HCT116 (cell line): ENCODE results near the gene TRAF5. TPM values are rescaled to one million over a fixed set of nuclear protein-coding genes. Genes with fewer than 3 reads are reported as not detected.

Experiments
- ATAC-seq: fragments of 200-7000 bp; cut with Tn5 transposase; 2 replicates; pipeline ENCODE4 v1.9.1; 2020; ENCODE audit warnings: mild to moderate bottlenecking, moderate library complexity
- BruUV-seq: library from RNA; stranded (reverse); fragments of 400-500 nt; replicated peaks from 2 replicates; lab custom pipeline; 2021; lab: Mats Ljungman, UMichigan
- CTCF ChIA-PET: fragments of 300-600 bp; sonication (Branson Sonifier 250); formaldehyde crosslinking; loops from one replicate; lab custom pipeline; 2021; ENCODE audit warnings: antibody characterized with exemption; lab: Charles Lee
- POLR2A ChIA-PET: fragments of 300-600, 350-600 bp; sonication (Branson Sonifier 250); formaldehyde crosslinking; loops from one replicate; lab custom pipeline; 2021; ENCODE audit warnings: antibody characterized with exemption; lab: Charles Lee
- RAD21 ChIA-PET, 2 experiments: fragments of 300-600 bp; sonication (Branson Sonifier 250); formaldehyde crosslinking; loops; one replicate each; lab custom pipeline; 2023; ENCODE audit warnings: low total read pairs in 2 of 2; ENCODE audit not compliant: uncharacterized antibody in 2 of 2, unreplicated experiment in 2 of 2, low non-redundant PET in 1 of 2; lab: Charles Lee
- DNase-seq: peaks from one replicate; pipeline ENCODE4 v3.0.0-alpha.2; 2010; ENCODE audit warnings: low read depth, low spot score
- H2AFZ ChIP-seq: fragments of 200-600 bp; shearing (Covaris generic), sonication (generic); 2 replicates; pipeline ENCODE4 v1.6.1; 2017; ENCODE audit warnings: low read depth, mixed run types, mixed read lengths, antibody characterized with exemption, low read length; ENCODE audit not compliant: poor library complexity, severe bottlenecking
- H3K27ac ChIP-seq: 2 replicates; pipeline ENCODE4 v1.5.1; 2012; ENCODE audit warnings: low read depth, low read length
- H3K27me3 ChIP-seq: fragments of 200-600 bp; sonication (generic); 2 replicates; pipeline ENCODE4 v1.6.1; 2016; ENCODE audit warnings: mixed run types, low read length, mixed read lengths; ENCODE audit not compliant: insufficient read depth
- H3K36me3 ChIP-seq, 2 experiments: fragments of 200-500 bp in 1 of 2; fragments of 200-600 bp in 1 of 2; sonication (Bioruptor generic) in 1 of 2; sonication (generic) in 1 of 2; 2 replicates each; pipeline versions ENCODE4 v1.5.1 to v1.6.1; 2014 to 2016; ENCODE audit warnings: low read length in 2 of 2, inconsistent platforms in 1 of 2, mixed read lengths in 1 of 2, mixed run types in 1 of 2; ENCODE audit not compliant: insufficient read depth in 2 of 2, control insufficient read depth in 1 of 2
- H3K4me1 ChIP-seq, 2 experiments: fragments of 200-600 bp in 1 of 2; sonication (generic) in 1 of 2; 2 replicates each; pipeline versions ENCODE4 v1.5.1 to v1.6.1; 2012 to 2017; ENCODE audit warnings: low read length in 2 of 2, inconsistent platforms in 1 of 2, mild to moderate bottlenecking in 1 of 2, mixed read lengths in 1 of 2, mixed run types in 1 of 2, moderate library complexity in 1 of 2; ENCODE audit not compliant: insufficient read depth in 2 of 2, control insufficient read depth in 1 of 2
- H3K4me2 ChIP-seq: fragments of 200-600 bp; sonication (generic); 2 replicates; pipeline ENCODE4 v1.6.1; 2017; ENCODE audit warnings: mixed run types, low read length, mixed read lengths
- H3K4me3 ChIP-seq, 2 experiments: fragments of 200-600 bp in 1 of 2; sonication (generic) in 1 of 2; replicated peaks in 1 of 2; 2 replicates each; pipeline ENCODE4 v1.5.1; 2011 to 2016; ENCODE audit warnings: low read length in 2 of 2, control low read depth in 1 of 2, low read depth in 1 of 2, mild to moderate bottlenecking in 1 of 2, mixed read lengths in 1 of 2, mixed run types in 1 of 2
- H3K79me2 ChIP-seq: fragments of 200-600 bp; sonication (generic); 2 replicates; pipeline ENCODE4 v1.6.1; 2017; ENCODE audit warnings: mild to moderate bottlenecking, mixed run types, low read length, moderate library complexity, mixed read lengths; ENCODE audit not compliant: insufficient read depth
- H3K9ac ChIP-seq: fragments of 200-600 bp; sonication (generic); 2 replicates; pipeline ENCODE4 v1.6.1; 2016; ENCODE audit warnings: low read length, mixed read lengths
- H3K9me2 ChIP-seq: fragments of 200-600 bp; sonication (generic), shearing (Covaris generic); 2 replicates; pipeline ENCODE4 v1.6.1; 2017; ENCODE audit warnings: mixed run types, mild to moderate bottlenecking, moderate library complexity; ENCODE audit not compliant: insufficient read depth
- H3K9me3 ChIP-seq, 2 experiments: fragments of 200-500 bp in 1 of 2; fragments of 200-600 bp in 1 of 2; sonication (Bioruptor generic) in 1 of 2; sonication (generic) in 1 of 2; 2 replicates each; pipeline ENCODE4 v1.6.1; 2014 to 2017; ENCODE audit warnings: low read length in 2 of 2, mixed read lengths in 2 of 2, inconsistent platforms in 1 of 2, low read depth in 1 of 2, mild to moderate bottlenecking in 1 of 2, mixed run types in 1 of 2, moderate library complexity in 1 of 2; ENCODE audit not compliant: control insufficient read depth in 1 of 2, insufficient read depth in 1 of 2
- H4K20me1 ChIP-seq: fragments of 200-600 bp; sonication (generic), shearing (Covaris generic); 2 replicates; pipeline ENCODE4 v1.6.1; 2017; ENCODE audit warnings: mixed run types, mild to moderate bottlenecking, moderate library complexity; ENCODE audit not compliant: insufficient read depth
- CBX3 ChIP-seq: IDR thresholded peaks from 2 replicates; pipeline ENCODE4 v1.6.1; 2012; ENCODE audit warnings: low read depth
- CEBPB ChIP-seq: IDR thresholded peaks from 2 replicates; pipeline ENCODE4 v1.6.1; 2012; ENCODE audit warnings: low read depth
- CTCF ChIP-seq, 3 experiments: fragments of 200-600 bp in 1 of 3; sonication (generic) in 1 of 3; IDR thresholded peaks in 2 of 3; conservative IDR thresholded peaks in 1 of 3; 2 replicates each; pipeline ENCODE4 v1.5.1; 2012 to 2017; ENCODE audit warnings: low read depth in 2 of 3, low read length in 2 of 3, antibody characterized with exemption in 1 of 3, borderline replicate concordance in 1 of 3, control low read depth in 1 of 3, mild to moderate bottlenecking in 1 of 3, mixed read lengths in 1 of 3, mixed run types in 1 of 3, moderate library complexity in 1 of 3; ENCODE audit not compliant: insufficient read depth in 1 of 3
- EGR1 ChIP-seq: IDR thresholded peaks from 2 replicates; pipeline ENCODE4 v1.6.1; 2012; ENCODE audit warnings: low read depth
- EZH2phosphoT487 ChIP-seq: fragments of 200-600 bp; IDR thresholded peaks from 2 replicates; pipeline ENCODE4 v1.6.1; 2018; ENCODE audit warnings: antibody characterized with exemption, borderline replicate concordance
- MAX ChIP-seq: IDR thresholded peaks from 2 replicates; pipeline ENCODE4 v1.6.1; 2012
- POLR2A ChIP-seq: IDR thresholded peaks from 2 replicates; pipeline ENCODE4 v1.7.0; 2011; ENCODE audit warnings: borderline replicate concordance; ENCODE audit not compliant: insufficient read depth, insufficient read length; ENCODE audit errors: extremely low read depth
- POLR2AphosphoS5 ChIP-seq: IDR thresholded peaks from 2 replicates; pipeline ENCODE4 v1.6.1; 2011; ENCODE audit warnings: mild to moderate bottlenecking, low read depth, low read length, moderate library complexity
- TCF7L2 ChIP-seq: IDR thresholded peaks from 2 replicates; pipeline ENCODE4 v1.7.0; 2011; ENCODE audit warnings: borderline replicate concordance, inconsistent platforms; ENCODE audit not compliant: insufficient read depth, insufficient read length; ENCODE audit errors: extremely low read depth
- YY1 ChIP-seq: IDR thresholded peaks from 2 replicates; pipeline ENCODE4 v1.6.1; 2011; ENCODE audit warnings: low read length, low read depth, moderate library complexity, mild to moderate bottlenecking; ENCODE audit not compliant: insufficient replicate concordance; ENCODE audit errors: extremely low read depth
- ZBTB33 ChIP-seq: IDR thresholded peaks from 2 replicates; pipeline ENCODE4 v1.6.1; 2011; ENCODE audit warnings: mild to moderate bottlenecking, low read length, moderate library complexity; ENCODE audit not compliant: insufficient replicate concordance; ENCODE audit errors: extremely low read depth
- ZFX ChIP-seq: fragments of 450-650 bp; IDR thresholded peaks from 2 replicates; pipeline ENCODE4 v1.6.1; 2017
- ZNF274 ChIP-seq: fragments of 200-500 bp; sonication (Bioruptor generic); IDR thresholded peaks from 2 replicates; pipeline ENCODE4 v1.6.1; 2014; ENCODE audit warnings: mild to moderate bottlenecking, low read depth, low read length, inconsistent platforms
- intact Hi-C: fragments of 100-400 bp; cut with micrococcal nuclease; formaldehyde crosslinking; loops from 2 replicates; pipeline ENCODE4 v1.10.0; 2022
- total RNA-seq: library from RNA; stranded (reverse); gene quantifications from one replicate; pipeline ENCODE4 v1.2.1, GENCODE V29; 2021; ENCODE audit not compliant: unreplicated experiment

TRAF5 gene
- total RNA-seq, 1 experiment from 2014 or later: 6.5 TPM

- Histone ChIP-seq H3K4me1 (peaks cover 0 to 8% of the 10 kb centered on the region in 2 experiments; a peak in 2 of 4 replicates), H4K20me1 (no peaks in the 10 kb centered on the region), H3K27me3 (no peaks in the 10 kb centered on the region), H3K79me2 (no peaks in the 10 kb centered on the region), H3K4me3 (no peak overlapping the region), H3K9me3 (no peaks in the 10 kb centered on the region), H3K27ac (no peak overlapping the region), H2AFZ (no peak overlapping the region), H3K9ac (no peak overlapping the region), H3K4me2 (no peak overlapping the region), H3K36me3 (no peaks in the 10 kb centered on the region), H3K9me2 (no peaks in the 10 kb centered on the region)
- RAD21 ChIA-PET: no interaction called here
- TF ChIP-seq CEBPB (no peak), MAX (no peak), CBX3 (no peak), ZBTB33 (no peak), ZNF274 (no peak), EGR1 (no peak), YY1 (no peak), ZFX (no peak), CTCF (IDR thresholded peaks at IDR 0.05 in 2 of 3, conservative IDR thresholded peaks at IDR 0.05 in 1 of 3; ENCODE audit: borderline replicate concordance in 1 of 3, insufficient read depth in 1 of 3, low read depth in 2 of 3, low read length in 2 of 3) (no peak), TCF7L2 (no peak), POLR2A (no peak), EZH2phosphoT487 (no peak), POLR2AphosphoS5 (no peak)
- POLR2A ChIA-PET: no interaction called here
- no peak for DNase-seq
- no TSS peak for BruUV-seq
- intact Hi-C loops: no loop called here
- ATAC-seq: no peak
- CTCF ChIA-PET: no interaction called here
Observed at GRCh38 chr1:211375146-211375818, 48.6 kb downstream of the TRAF5 start.
